Fibroblast of lung (primary cell): ENCODE measurements around the gene NDUFV1.

Experiments
- EZH2 ChIP-seq: IDR thresholded peaks from 2 replicates; pipeline ENCODE4 v1.5.1; 2012; ENCODE audit warnings: low read length, control low read depth, mild to moderate bottlenecking; ENCODE audit errors: missing control alignments
- TF ChIP-seq, protein P1 (sequence below), 2 donors: IDR thresholded peaks in 1 of 2; conservative IDR thresholded peaks in 1 of 2; 1 replicate in 1 of 2; 2 replicates in 1 of 2; pipeline ENCODE4 v1.5.1; 2011 to 2012; ENCODE audit warnings: low read length in 2 of 2, control low read depth in 1 of 2, inconsistent platforms in 1 of 2, low read depth in 1 of 2, mild to moderate bottlenecking in 1 of 2

DNA sequence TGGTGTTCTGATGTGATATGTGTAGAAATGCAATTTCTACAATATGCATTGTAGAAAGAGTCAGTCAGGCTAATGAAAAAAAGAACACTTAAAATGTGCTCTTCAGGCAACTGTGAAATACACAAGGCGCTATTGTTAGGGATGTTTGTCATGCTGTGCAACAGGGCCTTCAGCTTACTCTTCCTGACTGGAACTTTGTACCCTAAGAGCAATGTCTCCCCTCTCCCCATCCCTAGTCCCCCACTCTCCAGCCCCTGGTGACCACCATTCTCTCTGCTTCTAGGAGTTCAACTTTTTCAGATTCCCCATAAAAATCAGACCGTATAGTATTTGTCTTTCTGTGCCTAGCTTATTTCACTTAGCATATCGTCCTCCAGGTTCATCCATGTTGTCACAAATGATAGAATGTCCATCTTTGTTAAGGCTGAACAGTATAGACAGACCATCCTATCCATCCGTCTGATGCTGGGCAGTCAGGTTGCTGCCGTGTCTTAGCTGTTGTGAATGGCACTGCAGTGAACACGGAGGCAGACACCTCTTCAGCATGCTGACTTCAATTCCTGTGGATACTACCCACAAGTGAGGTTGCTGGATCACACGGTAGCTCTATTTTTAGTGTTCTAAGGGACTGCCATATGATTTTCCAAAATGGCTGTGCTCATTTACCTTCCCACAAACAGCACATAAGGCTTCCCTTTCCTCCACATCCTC is 10.7 kb downstream of the NDUFV1 start:
- TF ChIP-seq, protein P1, sequence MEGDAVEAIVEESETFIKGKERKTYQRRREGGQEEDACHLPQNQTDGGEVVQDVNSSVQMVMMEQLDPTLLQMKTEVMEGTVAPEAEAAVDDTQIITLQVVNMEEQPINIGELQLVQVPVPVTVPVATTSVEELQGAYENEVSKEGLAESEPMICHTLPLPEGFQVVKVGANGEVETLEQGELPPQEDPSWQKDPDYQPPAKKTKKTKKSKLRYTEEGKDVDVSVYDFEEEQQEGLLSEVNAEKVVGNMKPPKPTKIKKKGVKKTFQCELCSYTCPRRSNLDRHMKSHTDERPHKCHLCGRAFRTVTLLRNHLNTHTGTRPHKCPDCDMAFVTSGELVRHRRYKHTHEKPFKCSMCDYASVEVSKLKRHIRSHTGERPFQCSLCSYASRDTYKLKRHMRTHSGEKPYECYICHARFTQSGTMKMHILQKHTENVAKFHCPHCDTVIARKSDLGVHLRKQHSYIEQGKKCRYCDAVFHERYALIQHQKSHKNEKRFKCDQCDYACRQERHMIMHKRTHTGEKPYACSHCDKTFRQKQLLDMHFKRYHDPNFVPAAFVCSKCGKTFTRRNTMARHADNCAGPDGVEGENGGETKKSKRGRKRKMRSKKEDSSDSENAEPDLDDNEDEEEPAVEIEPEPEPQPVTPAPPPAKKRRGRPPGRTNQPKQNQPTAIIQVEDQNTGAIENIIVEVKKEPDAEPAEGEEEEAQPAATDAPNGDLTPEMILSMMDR (conservative IDR thresholded peaks at IDR 0.05 in 1 of 2, IDR thresholded peaks at IDR 0.05 in 1 of 2; ENCODE audit: low read depth in 1 of 2, low read length in 2 of 2) = no peak
- no peak for TF ChIP-seq EZH2
